Endothelial cell of umbilical vein (primary cell): ENCODE measurements around the gene TECPR2.

Experiments used
- CTCF ChIP-seq, 2 donors: IDR thresholded peaks; 1 replicate in 1 of 2; 2 replicates in 1 of 2; pipeline ENCODE4 v1.5.1; 2011; ENCODE audit warnings: low read length in 2 of 2, mild to moderate bottlenecking in 2 of 2, moderate library complexity in 2 of 2, control low read depth in 1 of 2, inconsistent platforms in 1 of 2, low read depth in 1 of 2; ENCODE audit not compliant: insufficient read depth in 1 of 2; ENCODE audit errors: extremely low read depth in 1 of 2
- POLR2AphosphoS5 ChIP-seq: IDR thresholded peaks from 2 replicates; pipeline ENCODE4 v1.6.1; 2012; ENCODE audit warnings: low read depth, mild to moderate bottlenecking, control low read depth, low read length, moderate library complexity; ENCODE audit not compliant: insufficient read depth

DNA sequence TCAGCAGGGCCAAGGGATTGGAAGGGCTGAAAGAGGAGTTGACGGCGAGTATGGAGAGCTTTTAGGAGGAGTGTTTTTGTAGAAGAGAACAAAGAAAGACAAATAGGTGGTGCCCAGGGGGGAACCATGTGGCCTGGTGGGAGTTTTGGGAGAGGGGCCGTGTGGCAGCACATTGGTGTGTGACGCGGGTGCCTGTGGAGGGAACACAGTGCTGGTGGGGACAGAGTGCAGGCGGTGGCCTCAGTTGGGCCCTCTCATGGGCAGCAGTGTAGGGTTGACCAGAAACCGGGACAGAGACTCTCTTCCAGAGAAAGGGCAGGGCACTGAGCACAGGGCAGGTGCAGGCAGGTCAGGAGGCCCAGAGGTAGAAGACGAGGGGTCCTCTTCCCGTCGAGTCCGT lies 56.5 kb downstream of the TECPR2 start:
- TF ChIP-seq CTCF (IDR thresholded peaks at IDR 0.05; ENCODE audit: extremely low read depth in 1 of 2, insufficient read depth in 1 of 2, low read depth in 1 of 2, low read length in 2 of 2) (no peak), POLR2AphosphoS5 (no peak)
